Lung (tissue), 12 donors: ENCODE measurements around the gene RASSF1. TPM values are rescaled to one million over a fixed set of nuclear protein-coding genes. Genes with fewer than 3 reads are reported as not detected.

Experiments used
- ATAC-seq: fragments of 200-7000 bp; cut with Tn5 transposase; one replicate; pipeline ENCODE4 v1.9.1; 2020; ENCODE audit warnings: moderate number of reproducible peaks; ENCODE audit not compliant: insufficient read depth, low FRiP score
- DNase-seq, 3 donors: peaks; one replicate each; pipeline ENCODE4 v3.0.0-alpha.2; 2013 to 2017
- H3K27ac ChIP-seq, 2 donors: one replicate each; pipeline ENCODE4 v1.5.1; 2013; ENCODE audit warnings: mild to moderate bottlenecking in 2 of 2, moderate library complexity in 2 of 2, control low read depth in 1 of 2, inconsistent platforms in 1 of 2, low read depth in 1 of 2, low read length in 1 of 2
- H3K27me3 ChIP-seq, 3 donors: one replicate each; pipeline ENCODE4 v1.5.1; 2013; ENCODE audit warnings: low read length in 2 of 3; ENCODE audit not compliant: control insufficient read depth in 3 of 3, insufficient read depth in 3 of 3
- H3K36me3 ChIP-seq, 4 donors: one replicate each; pipeline ENCODE4 v1.5.1; 2013; ENCODE audit warnings: low read length in 4 of 4, mild to moderate bottlenecking in 1 of 4, moderate library complexity in 1 of 4; ENCODE audit not compliant: control insufficient read depth in 4 of 4, insufficient read depth in 4 of 4
- H3K4me1 ChIP-seq, 5 donors: one replicate each; pipeline ENCODE4 v1.5.1; 2013; ENCODE audit warnings: low read length in 5 of 5, mild to moderate bottlenecking in 2 of 5, moderate library complexity in 1 of 5; ENCODE audit not compliant: control insufficient read depth in 5 of 5, insufficient read depth in 5 of 5
- H3K4me3 ChIP-seq: one replicate; pipeline ENCODE4 v1.5.1; 2013; ENCODE audit warnings: mild to moderate bottlenecking, control low read depth, moderate library complexity
- H3K9ac ChIP-seq, 2 donors: one replicate each; pipeline ENCODE4 v1.5.1; 2013; ENCODE audit warnings: low read length in 2 of 2, control low read depth in 1 of 2; ENCODE audit not compliant: insufficient read depth in 1 of 2
- H3K9me3 ChIP-seq, 4 donors: one replicate each; pipeline ENCODE4 v1.5.1; 2013; ENCODE audit warnings: low read length in 3 of 4, mild to moderate bottlenecking in 1 of 4, moderate library complexity in 1 of 4; ENCODE audit not compliant: control insufficient read depth in 4 of 4, insufficient read depth in 3 of 4
- CTCF ChIP-seq: IDR thresholded peaks from 2 replicates; pipeline ENCODE4 v1.5.1; 2012; ENCODE audit warnings: mild to moderate bottlenecking; ENCODE audit errors: control extremely low read depth, extremely low read depth
- WGBS, 2 donors: extraction: QIAGEN DNeasy Blood & Tissue Kit; methylation state at CpG; one replicate each; pipeline ENCODE4 v1.1.7; 2013; 5-methylcytosine and 5-hydroxymethylcytosine counted together
- polyA plus RNA-seq, 2 donors: library from polyadenylated mRNA; stranded (reverse); fragments of 200-250 nt; gene quantifications; one replicate each; pipeline ENCODE4 v1.2.1, GENCODE V29; 2013
- total RNA-seq, 2 donors: library from RNA; depleted of rRNA in 1 of 2; stranded (reverse); fragments of >200 nt in 1 of 2; gene quantifications; one replicate each; pipeline ENCODE4 v1.2.1, GENCODE V29; 2014 to 2021
- donor health status: control.
- donor health status: control.
- donor health status: Bipolar disorder and iron deficiency.
- donor health status: healthy.
- donor health status: DM: yes; HTN: yes; CAD: no.

The RASSF1 gene
- total and polyA plus RNA-seq, 4 donors = 36.3 to 59.0 (median 42.0) TPM

DNA sequence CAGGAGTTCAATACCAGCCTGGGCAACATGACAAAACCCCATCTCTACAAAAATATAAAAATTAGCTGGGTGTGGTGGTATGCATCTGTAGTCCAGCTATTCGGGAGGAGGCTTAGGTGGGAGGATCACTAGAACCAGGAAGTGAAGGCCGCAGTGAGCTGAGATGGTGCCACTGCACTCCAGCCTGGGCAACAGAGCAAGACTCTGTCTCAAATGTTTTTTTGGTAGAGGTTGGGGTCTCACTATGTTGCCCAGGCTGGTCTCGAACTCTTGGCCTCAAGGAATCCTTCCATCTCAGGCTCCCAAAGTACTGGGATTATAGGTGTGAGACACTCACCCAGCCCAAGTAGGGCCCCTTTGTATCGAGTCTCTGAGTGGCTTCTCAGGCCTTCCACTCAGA is 46.5 kb downstream of the RASSF1 start:
- Histone ChIP-seq H3K9me3 (no peaks in the 10 kb centered on the region), H3K4me3 (no peak overlapping the region), H3K27me3 (no peaks in the 10 kb centered on the region), H3K4me1 (peaks cover 0 to 24% (median 0%) of the 10 kb centered on the region in 5 donors), H3K27ac (no peak overlapping the region), H3K9ac (no peak overlapping the region), H3K36me3 (peaks cover 3 to 20% (median 5%) of the 10 kb centered on the region in 4 donors)
- no peak for TF ChIP-seq CTCF
- ATAC-seq (no peak), DNase-seq (peak in 1 of 3 donors; percentile 9)
- WGBS, 2 donors = 82 to 99% methylated on average over 4 of the region's 4 CpGs

DNA sequence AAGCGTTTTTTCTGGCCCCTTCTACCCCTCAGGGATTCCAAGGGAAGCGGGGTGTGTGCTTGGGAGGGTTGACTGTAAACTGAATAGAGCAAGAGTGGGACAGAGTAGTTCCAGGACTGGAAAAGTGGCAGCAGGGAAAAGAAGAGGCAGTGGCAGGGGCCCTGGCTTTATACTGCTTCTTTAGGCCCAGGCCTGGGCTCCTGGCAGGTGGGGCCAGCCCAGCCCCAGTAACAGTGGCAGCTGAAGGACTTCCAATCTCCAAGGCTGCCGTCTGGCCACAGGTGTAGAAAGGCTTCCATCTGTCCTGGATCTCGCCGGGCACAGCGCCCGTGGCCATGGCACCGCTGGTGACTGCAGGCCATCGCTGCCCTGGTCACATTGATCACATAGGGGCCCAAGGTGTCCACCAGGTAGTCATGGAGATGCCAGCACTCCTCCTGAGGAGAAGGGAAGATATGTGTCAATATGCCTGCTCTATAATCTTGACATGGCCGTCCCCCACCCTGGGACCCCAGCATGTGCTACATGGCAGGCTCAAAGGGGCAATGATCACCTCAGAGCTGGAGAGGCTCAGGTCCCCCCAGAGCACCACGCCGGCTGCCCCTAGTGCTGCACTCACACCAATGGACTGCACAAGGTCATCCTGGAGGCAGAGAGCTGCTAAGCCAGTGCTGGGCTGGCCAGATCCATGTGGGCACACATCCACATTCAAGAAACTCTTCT is 47.4 kb downstream of the RASSF1 start:
- H3K9ac ChIP-seq = no peak overlapping the region
- peaks cover 3 to 28% (median 7%) of the 10 kb centered on the region in 4 donors for H3K36me3 ChIP-seq

DNA sequence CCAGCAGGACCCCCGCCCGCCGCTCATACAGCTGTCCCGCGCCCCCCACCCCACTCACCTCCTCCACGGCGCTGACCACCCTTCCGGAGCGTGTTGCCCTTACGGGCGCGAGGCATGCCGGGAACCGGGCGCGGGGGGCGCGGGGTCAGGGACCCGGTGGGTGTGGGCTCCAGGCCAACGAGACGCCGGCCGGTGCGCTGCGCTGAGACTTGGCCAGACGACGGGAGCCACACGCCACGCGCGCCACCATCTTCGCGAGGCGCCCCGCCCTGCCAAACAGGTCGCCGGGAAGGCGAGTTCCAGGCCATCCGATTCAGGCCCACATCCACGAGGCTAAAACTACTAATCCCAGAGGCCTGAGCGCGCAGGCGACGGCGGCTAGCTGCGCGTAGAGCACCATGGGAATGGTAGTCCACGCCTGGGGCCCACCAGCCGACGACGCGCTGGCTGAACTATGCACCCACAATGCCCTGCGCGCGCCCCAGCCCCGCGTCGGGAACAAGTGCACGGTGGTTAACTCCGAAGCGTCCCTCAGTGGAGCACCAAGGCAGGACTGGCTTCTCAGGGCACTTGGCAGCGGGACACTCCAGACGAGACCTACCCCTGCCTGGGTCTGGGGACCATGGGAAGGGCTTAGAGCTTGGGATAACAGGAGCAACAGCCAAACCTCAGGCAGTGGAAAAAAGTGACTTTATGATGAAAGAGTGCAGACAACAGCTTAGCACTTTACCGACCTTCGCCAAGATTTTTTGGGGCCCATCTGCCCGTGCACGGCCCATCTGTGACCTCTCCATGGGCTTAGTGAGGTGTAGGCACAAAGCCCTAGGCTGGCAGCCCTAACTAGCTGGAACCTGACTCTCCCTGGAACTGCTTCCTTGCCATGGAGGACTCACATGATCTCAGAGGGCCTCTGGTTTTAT is 48.2 kb downstream of the RASSF1 start, which contains the start of gene IFRD2:
Gene IFRD2, minus strand, starts transcription at position 271 of the 920 bp plus-strand sequence. Its CDS starts 155 bp downstream, at position 116.
- WGBS, 2 donors = 2% methylated on average over 49 to 67 of the region's 67 CpGs
- peaks cover 0 to 14% (median 0%) of the 10 kb centered on the region in 5 donors for H3K4me1 ChIP-seq
- peak; percentile 98 for DNase-seq

More for the DNA sequence above, 47.4 kb downstream of the RASSF1 start:
- WGBS, 2 donors = 84 to 85% methylated on average over 12 of the region's 12 CpGs
- no peak for TF ChIP-seq CTCF
- DNase-seq (peak in 1 of 3 donors; percentile 10), ATAC-seq (no peak)
- Histone ChIP-seq H3K27ac (peak overlapping the region; percentile 74 to 94), H3K27me3 (no peaks in the 10 kb centered on the region), H3K9me3 (no peaks in the 10 kb centered on the region), H3K4me3 (no peak overlapping the region), H3K4me1 (peaks cover 0 to 17% (median 0%) of the 10 kb centered on the region in 5 donors)

More for the DNA sequence above, 48.2 kb downstream of the RASSF1 start, which contains the start of gene IFRD2:
- no peaks in the 10 kb centered on the region for H3K9me3 ChIP-seq
- H3K27me3 ChIP-seq = no peaks in the 10 kb centered on the region
- H3K36me3 ChIP-seq = peaks cover 3 to 35% (median 8%) of the 10 kb centered on the region in 4 donors
- peak within 1 kb of the TSS; percentile 81 for H3K4me3 ChIP-seq
- TF ChIP-seq CTCF = peak; percentile 2
- ATAC-seq = peak; percentile 98
- peak within 1 kb of the TSS; percentile 20 to 61 for H3K9ac ChIP-seq
- peak within 1 kb of the TSS; percentile 83 to 94 for H3K27ac ChIP-seq
